DND-41 (cell line): ENCODE results near the gene PLCB3.

ENCODE experiments used
- ATAC-seq: fragments of 200-7000 bp; cut with Tn5 transposase; 3 replicates; pipeline ENCODE4 v1.9.1; 2021; ENCODE audit warnings: low read depth; ENCODE audit not compliant: insufficient read depth
- DNase-seq: peaks from one replicate; pipeline ENCODE4 v3.0.0-alpha.2; 2020
- H2AFZ ChIP-seq: 2 replicates; pipeline ENCODE4 v1.6.0; 2012; ENCODE audit warnings: low read depth, low read length
- H3K27ac ChIP-seq: 2 replicates; pipeline ENCODE4 v1.5.1; 2012; ENCODE audit warnings: low read length, inconsistent platforms
- H3K27me3 ChIP-seq: fragments of 200-600 bp; sonication (generic); 2 replicates; pipeline ENCODE4 v1.6.0; 2012; ENCODE audit warnings: low read length, mild to moderate bottlenecking, inconsistent platforms; ENCODE audit not compliant: insufficient read depth, poor library complexity
- H3K36me3 ChIP-seq: 2 replicates; pipeline ENCODE4 v1.5.1; 2012; ENCODE audit warnings: low read length, inconsistent platforms; ENCODE audit not compliant: insufficient read depth
- H3K4me1 ChIP-seq: 2 replicates; pipeline ENCODE4 v1.5.1; 2012; ENCODE audit warnings: mild to moderate bottlenecking, low read length; ENCODE audit not compliant: insufficient read depth
- H3K4me2 ChIP-seq: 2 replicates; pipeline ENCODE4 v1.6.0; 2012; ENCODE audit warnings: mild to moderate bottlenecking, moderate library complexity, low read length, inconsistent platforms; ENCODE audit not compliant: insufficient read depth
- H3K4me3 ChIP-seq, 2 experiments: fragments of 200-600 bp in 1 of 2; shearing (Covaris generic) in 1 of 2; 2 replicates each; pipeline ENCODE4 v1.5.1; 2012 to 2016; ENCODE audit warnings: inconsistent platforms in 2 of 2, low read length in 2 of 2, mild to moderate bottlenecking in 2 of 2, low read depth in 1 of 2, moderate library complexity in 1 of 2
- H3K79me2 ChIP-seq: 2 replicates; pipeline ENCODE4 v1.6.0; 2012; ENCODE audit warnings: low read length, inconsistent platforms; ENCODE audit not compliant: insufficient read depth
- H3K9ac ChIP-seq: 2 replicates; pipeline ENCODE4 v1.6.0; 2012; ENCODE audit warnings: low read depth, mild to moderate bottlenecking, inconsistent platforms, low read length, moderate library complexity
- H3K9me3 ChIP-seq: 2 replicates; pipeline ENCODE4 v1.5.1; 2012; ENCODE audit warnings: low read length, moderate library complexity, mild to moderate bottlenecking, inconsistent platforms; ENCODE audit not compliant: insufficient read depth, severe bottlenecking
- H4K20me1 ChIP-seq: 2 replicates; pipeline ENCODE4 v1.6.0; 2012; ENCODE audit warnings: low read length; ENCODE audit not compliant: insufficient read depth
- CTCF ChIP-seq: IDR thresholded peaks from 2 replicates; pipeline ENCODE4 v1.5.1; 2012; ENCODE audit warnings: borderline replicate concordance, low read length, moderate library complexity, mild to moderate bottlenecking; ENCODE audit not compliant: poor library complexity, severe bottlenecking; ENCODE audit errors: extremely low read depth
- EZH2 ChIP-seq: IDR thresholded peaks from 3 replicates; pipeline ENCODE4 v1.6.1; 2012; ENCODE audit warnings: borderline replicate concordance, low read depth, mild to moderate bottlenecking, moderate library complexity, low read length, inconsistent platforms; ENCODE audit not compliant: severe bottlenecking

The PLCB3 gene

GRCh38 chr11:64268025-64268892 is 16.9 kb downstream of the PLCB3 start:
- Histone ChIP-seq H4K20me1 (no peaks in the 10 kb centered on the region), H3K4me1 (peaks cover 38% of the 10 kb centered on the region), H3K27me3 (no peaks in the 10 kb centered on the region), H2AFZ (peak overlapping the region; percentile 71; the same call in 1 of the 2 replicates), H3K4me2 (peak overlapping the region; percentile 99), H3K27ac (peak overlapping the region; percentile 90), H3K36me3 (peaks cover 17% of the 10 kb centered on the region; the same call in 1 of the 2 replicates), H3K9me3 (no peaks in the 10 kb centered on the region), H3K4me3 (peak overlapping the region; percentile 79 to 90; a peak in 3 of 4 replicates), H3K9ac (peak overlapping the region; percentile 95), H3K79me2 (peaks cover 26% of the 10 kb centered on the region)
- ATAC-seq: no peak
- TF ChIP-seq CTCF (no peak), EZH2 (no peak)
- no peak for DNase-seq

- Histone ChIP-seq H3K36me3 (peaks cover 13% of the 10 kb centered on the region; the same call in 1 of the 2 replicates), H3K9ac (peak overlapping the region; percentile 95), H3K4me2 (peak overlapping the region; percentile 99), H3K4me3 (peak overlapping the region; percentile 79 to 90), H2AFZ (peak overlapping the region; percentile 71), H4K20me1 (no peaks in the 10 kb centered on the region), H3K4me1 (peaks cover 38% of the 10 kb centered on the region), H3K27ac (peak overlapping the region; percentile 90), H3K9me3 (no peaks in the 10 kb centered on the region), H3K27me3 (no peaks in the 10 kb centered on the region), H3K79me2 (peaks cover 28% of the 10 kb centered on the region)
- TF ChIP-seq EZH2 (no peak), CTCF (no peak)
- ATAC-seq: peak; percentile 4
- peak; percentile 53 for DNase-seq
Observed at GRCh38 chr11:64268893-64269539, 17.7 kb downstream of the PLCB3 start.

GRCh38 chr11:64269540-64270220 is 18.4 kb downstream of the PLCB3 start:
- Histone ChIP-seq H3K36me3 (peaks cover 13% of the 10 kb centered on the region; the same call in 1 of the 2 replicates), H3K9ac (peak overlapping the region; percentile 95), H3K27ac (peak overlapping the region; percentile 96), H4K20me1 (no peaks in the 10 kb centered on the region), H3K9me3 (no peaks in the 10 kb centered on the region), H3K4me3 (peak overlapping the region; percentile 79 to 90), H3K27me3 (no peaks in the 10 kb centered on the region), H2AFZ (peak overlapping the region; percentile 81), H3K4me2 (peak overlapping the region; percentile 99), H3K79me2 (peaks cover 28% of the 10 kb centered on the region), H3K4me1 (peaks cover 38% of the 10 kb centered on the region)
- DNase-seq (peak; percentile 99), ATAC-seq (peak; percentile 82)
- peak; percentile 44 for TF ChIP-seq CTCF
- no peak for TF ChIP-seq EZH2
